Activated T-cell treated with anti-CD3 and anti-CD28 coated beads for 48 hours (primary cell): Measurements from ENCODE around the gene PTPN18.

ENCODE experiments used
- DNase-seq: peaks from one replicate; pipeline ENCODE4 v3.0.0-alpha.2; 2020; ENCODE audit warnings: low read depth

The PTPN18 gene

DNA sequence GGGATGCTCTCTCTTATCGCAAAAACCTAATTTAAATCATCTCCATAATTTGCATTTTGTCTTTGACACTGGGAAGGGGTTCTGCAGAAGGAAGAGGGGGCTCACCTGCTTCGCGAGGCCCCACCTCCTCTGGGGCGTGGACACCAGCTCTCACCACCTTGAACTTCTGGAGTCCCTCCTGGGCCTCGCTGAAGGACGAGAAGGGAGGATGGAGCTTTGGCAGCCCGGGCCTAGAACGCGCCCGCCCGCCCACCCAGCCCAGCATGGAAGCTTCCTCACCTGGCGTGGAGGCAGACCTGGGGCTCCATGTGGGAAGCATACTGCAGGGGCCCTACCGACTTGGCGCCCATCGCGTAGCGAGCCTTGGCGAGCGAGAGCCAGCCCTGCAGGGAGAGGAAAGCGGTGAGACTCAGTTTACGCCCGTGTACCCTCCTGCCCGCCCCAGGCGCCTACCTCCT lies 14.3 kb upstream of the PTPN18 start:
- no peak for DNase-seq

DNA sequence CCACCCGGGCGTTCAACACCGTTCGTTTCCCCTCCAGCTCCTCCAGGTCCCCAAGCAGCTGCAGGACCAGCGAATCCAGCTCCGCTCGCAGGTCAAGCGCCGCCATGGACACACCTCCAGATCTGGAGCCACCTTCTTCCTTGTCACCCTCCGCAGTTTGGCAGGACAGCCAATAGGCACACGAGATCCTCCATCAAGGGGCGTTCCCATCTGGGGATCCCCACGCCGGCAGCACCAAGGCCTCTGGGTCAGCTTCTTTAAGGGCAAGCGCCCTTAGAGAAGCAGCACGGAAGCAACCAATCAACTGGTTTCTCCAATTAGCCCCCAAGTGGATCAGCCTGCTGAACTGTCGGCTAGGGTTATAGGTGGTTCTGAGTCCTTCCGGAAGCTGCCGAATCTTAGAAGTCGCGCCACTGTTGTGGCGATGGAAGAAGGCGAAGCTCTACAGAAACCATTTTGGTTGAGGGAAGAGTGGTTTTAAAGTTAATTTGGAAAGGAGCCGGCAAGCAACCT lies 13.8 kb upstream of the PTPN18 start:
- peak; percentile 78 for DNase-seq

DNA sequence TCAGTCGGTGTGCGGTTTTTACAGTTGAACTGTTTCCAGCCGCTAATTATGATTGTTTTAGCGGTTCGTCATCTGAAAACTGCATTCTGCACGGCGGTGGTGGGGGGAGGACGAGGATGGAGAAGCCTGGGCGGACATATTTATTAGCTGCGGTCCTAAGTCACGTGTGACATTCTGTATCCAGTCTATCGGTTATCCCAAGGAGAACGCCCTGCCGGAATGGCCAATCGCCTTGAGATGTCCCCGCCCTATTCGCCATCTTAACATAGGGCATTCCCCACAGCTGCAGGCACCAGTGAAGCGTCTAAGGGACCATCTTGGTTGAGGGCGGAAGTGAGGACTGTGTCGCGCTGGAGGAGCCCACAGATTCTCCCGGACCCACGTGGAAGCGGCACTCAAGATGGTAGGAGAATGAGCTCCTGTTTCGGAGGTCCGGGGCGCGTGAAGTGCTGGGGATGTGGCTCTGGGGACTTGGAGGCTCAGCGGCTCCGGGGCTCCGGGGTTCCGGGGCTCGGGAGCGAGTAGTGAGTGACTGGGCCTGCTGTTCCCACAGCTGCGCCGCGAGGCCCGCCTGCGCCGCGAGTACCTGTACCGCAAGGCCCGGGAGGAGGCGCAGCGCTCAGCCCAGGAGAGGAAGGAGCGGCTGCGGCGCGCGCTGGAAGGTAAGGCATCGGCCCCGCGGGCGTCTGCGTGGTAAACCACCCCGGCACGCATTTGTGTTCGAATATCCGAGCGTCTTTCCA lies 13.2 kb upstream of the PTPN18 start, which contains the start of gene IMP4:
Gene IMP4, plus strand, starts transcription at position 365 of the 743 bp plus-strand sequence. Its CDS starts 36 bp downstream, at position 401.
- peak; percentile 85 for DNase-seq

DNA sequence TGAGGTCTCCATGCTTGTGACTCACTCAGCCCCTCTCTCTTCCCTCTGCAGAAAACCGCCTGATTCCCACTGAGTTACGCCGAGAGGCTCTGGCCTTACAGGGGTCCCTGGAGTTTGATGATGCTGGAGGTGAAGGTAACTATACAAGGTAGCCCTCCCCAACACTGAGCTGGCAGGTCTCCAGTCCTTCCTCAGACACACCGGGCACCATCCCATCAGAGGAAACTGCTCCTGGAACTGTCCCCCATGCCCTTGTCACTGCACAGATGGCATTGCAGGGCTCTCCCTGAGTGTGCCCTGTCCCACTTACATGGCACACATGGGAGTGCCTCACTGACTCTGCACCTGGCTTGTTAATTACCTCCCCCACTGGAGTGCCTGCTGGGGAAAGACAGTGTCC lies 11.3 kb upstream of the PTPN18 start:
- no peak for DNase-seq

DNA sequence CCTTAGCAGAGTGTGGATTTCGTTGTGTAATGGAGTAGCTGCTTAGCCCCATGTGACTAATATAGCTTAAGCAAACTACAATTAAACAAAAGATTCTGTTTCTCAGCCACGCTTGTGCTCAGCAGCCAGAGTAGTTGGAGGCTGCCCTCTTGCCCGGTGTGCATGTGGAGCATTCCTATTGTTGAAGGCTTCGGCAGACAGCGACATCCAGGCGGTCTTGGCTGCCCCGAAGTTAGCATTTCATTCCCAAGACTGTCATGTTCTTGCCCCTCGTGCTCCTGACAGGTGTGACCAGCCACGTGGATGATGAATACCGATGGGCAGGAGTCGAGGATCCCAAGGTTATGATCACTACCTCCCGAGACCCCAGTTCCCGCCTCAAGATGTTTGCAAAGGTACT lies 10.8 kb upstream of the PTPN18 start:
- no peak for DNase-seq

DNA sequence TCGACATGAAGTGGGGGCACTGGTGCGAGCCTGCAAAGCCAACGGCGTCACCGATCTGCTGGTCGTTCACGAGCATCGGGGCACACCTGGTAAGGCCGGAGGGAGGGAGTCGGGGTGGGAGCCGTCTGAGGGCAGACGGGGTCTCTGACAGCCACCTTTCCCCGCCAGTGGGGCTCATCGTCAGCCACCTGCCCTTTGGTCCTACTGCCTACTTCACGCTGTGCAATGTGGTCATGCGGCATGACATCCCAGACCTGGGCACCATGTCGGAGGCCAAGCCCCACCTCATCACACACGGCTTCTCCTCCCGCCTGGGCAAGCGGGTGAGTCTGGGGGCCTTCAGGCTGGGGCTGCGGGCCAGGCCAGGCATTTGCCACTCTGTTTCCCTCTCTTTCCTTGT lies 10.2 kb upstream of the PTPN18 start:
- no peak for DNase-seq

DNA sequence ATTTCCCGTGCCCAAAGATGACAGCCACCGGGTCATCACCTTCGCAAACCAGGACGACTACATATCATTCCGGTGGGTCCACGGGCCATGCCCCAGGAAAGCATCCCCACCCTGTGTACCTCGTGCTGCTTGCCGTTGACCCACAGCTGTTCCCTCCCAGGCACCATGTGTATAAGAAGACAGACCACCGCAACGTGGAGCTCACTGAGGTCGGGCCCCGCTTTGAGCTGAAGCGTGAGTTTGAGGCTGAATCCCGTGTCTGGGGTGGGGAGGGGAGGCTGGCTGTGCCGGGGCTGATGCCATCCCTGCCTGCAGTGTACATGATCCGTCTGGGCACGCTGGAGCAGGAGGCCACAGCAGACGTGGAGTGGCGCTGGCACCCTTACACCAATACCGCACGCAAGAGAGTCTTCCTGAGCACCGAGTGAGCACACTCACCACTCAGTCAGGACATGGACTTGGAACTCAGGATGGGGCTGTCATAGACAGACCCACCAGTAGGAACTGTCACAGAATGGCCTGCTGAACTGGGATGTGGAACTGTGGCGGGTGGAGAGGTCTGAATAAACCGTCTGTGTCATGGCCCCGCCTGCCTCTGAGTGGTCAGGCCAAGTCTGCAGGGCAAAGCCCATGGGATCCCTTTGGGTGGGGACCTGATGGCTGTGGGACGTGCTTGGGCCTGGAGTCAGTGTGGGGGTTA lies 9.7 kb upstream of the PTPN18 start:
- DNase-seq, result no peak

DNA sequence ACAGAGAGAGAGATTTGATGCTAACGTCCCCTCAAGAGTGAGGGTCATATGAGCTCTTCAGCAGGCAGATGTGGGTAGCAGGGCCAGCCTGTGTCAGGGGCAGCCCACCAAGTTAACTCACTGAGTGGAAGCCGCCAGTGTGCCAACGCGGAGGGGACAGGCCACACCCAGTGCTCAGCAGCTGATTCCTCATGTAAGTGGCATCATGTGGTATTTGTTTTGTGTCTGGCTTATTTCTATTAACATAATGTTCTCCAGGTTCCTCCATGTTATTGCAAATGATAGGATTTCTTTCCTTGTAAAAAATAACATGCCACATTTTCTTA lies 9.2 kb upstream of the PTPN18 start:
- no peak for DNase-seq

DNA sequence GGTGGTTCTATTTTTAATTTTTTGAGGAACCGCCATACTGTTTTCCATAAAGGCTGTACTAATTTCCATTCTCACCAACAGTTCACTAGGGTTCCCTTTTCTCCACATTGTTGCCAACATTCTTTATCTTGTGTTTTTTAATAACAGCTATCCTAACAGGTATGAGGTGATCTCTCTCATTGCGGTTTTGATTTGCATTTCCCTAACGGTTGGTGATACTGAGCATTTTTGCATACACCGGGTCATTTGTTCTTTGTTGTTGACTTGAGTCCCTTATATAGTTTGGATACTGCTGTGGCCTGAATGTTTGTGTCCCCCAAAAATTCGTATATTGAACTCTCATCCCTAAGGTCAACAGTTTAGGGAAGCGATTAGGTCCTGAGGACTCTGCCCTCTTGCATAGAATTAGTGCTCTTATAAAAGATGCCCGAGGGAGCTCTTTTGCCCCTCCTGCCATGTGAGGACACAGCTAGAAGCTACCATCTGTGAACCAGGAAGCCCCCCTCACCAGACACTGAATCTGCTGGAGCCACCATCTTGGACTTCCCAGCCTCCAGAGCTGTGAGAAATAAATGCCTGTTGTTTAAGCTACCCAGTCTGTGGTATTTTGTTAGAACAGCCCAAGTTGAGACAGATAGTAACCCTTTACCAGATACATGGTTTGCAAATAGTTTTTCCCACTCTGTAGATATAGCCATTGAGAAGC lies 8.5 kb upstream of the PTPN18 start:
- no peak for DNase-seq

DNA sequence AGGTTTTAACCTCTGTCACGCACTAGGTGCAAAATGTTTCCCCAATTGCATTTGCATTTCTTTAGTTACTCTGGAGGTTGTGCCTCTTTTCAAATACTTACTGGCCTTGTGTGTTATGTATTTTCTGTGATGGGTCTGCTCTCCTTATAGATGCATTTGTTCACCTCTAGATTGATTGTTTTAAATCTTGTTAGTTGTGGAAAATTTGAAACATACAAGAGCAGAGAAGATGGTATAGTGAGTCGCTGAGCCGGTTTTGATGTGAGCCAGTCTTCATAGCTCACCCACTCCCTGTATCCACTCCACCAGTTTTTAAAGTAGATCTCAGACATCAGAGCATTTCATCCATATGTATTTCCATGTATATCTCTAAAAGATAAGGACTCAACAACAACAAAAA lies 6.7 kb upstream of the PTPN18 start:
- DNase-seq, result no peak

DNA sequence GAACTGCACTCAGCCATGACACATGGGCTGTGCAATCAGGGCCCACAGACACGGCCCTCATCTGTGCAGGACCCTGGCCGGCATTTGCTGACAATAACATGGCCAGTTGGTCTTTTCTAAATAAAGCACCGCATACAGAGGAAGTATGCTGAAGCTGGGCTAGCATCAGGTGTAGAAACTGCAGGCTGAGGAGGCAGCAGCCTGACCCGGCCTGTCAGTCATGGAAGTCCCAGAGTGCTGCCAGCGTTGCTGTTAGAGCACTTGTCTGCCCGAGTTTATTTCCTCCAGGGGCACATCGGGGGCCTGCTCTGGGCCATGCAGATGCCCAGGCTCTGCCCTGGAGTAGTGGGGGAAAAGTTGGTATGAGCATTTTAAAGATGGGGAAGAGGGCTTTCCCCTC lies 4.1 kb upstream of the PTPN18 start:
- no peak for DNase-seq

DNA sequence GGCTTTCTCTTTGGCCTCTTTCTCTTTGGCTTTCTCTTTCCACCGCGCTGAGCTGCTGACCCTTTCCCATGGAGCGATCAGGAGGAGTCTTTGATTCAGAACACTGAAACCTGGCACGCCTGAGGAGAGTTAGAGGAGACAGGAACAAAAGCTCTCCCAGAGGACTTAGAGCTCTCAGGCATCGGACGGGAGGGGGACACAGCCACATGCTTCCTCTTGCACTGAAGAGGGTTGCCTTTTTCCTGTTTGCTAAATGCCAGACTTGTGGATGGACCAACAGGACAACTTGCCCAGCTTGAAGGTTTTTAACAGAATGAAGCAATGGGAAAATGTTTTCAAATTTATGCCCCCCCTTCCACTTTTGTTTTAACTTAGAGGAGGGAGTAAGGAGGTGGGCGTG lies 3.6 kb upstream of the PTPN18 start:
- no peak for DNase-seq

DNA sequence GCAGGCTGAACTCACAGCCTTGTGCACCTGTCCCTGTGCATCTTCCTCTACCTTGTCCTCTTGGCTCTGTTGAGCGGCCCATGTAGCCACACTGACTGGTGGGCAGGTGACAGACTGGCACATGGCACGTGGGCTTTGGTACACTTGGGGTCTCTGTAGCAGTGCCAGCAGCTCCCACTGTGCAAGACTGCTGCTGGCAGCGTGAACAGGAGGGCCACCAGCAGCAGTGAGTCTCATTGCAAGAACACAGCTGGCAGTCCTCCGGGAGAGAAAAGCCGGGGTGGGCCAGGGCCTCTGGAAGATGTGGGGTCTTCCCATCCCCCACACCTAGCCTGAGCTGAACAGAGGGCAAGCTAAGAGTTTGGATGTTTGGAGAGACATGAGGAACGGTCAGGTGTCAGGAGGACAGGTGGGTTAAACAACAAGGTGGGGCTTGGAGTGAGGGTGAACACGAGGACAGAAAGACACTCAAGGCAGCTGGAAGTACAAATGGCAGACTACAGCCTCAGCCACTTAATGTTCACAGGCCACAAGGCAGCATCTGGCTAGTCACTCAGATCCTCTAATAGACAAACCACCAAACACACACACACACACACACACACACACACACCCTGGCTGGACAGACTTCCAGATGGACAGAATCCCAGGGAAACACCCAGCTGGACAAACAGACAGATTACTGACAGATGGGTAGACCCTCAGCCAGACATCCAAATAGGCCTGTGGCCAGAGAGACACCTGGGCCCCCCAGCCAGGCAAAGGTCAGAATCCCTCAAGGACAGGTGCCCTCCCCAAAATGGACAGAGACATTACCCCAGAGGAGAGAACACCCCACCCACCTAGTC lies 2.3 kb upstream of the PTPN18 start:
- DNase-seq, result no peak

DNA sequence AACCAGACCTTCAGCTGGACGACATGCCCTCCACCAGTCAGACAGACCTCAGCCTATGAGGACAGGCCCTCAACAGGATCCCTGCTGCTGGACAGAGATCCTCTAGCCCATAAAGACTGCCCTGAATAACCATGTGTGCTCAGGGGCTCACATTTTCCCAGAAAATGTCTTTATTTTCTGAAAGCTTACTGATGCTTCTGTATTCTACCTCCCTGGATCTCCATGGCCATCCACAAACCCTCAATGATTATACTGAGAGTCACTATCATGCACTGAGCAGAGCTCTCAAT lies 1.8 kb upstream of the PTPN18 start:
- no peak for DNase-seq

DNA sequence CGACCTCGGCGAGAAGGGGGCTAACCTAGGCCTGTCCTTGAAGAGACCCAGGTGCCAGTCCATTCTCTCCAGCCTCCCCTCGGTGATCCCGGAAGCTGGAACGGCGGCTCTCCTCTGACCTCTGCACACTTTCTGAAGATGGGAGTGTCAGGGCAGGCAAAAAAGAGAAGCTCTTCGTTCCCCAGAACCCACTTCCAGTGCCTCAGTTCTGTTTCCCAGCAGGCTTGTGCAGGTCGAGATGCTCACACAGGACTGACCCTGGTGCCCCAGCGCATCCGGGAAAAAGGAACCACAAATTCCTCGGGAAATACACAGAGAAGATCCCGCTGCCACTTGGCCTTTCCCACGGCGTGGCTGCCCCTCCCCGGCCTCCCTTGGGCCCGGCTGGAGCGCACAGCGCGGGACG lies 681 bp upstream of the PTPN18 start:
- DNase-seq, result no peak

DNA sequence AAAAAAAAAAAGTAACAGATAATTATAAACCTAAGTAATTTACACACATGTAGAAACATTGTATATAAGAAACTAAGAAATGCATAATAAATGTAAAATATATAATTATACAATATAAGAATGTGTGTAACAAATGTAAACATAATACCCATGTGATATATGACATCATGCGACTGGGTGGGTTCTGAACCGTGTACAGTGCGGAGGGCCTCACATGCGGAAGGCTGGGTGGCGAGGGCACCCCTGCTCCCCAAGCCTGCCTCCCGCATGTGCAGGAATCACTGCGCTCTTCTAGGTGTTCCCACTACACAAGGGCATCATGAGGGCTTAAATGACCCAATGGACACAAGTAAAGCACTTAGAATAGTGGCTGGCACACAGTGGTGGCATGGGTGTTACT lies 2.0 kb downstream of the PTPN18 start:
- no peak for DNase-seq

DNA sequence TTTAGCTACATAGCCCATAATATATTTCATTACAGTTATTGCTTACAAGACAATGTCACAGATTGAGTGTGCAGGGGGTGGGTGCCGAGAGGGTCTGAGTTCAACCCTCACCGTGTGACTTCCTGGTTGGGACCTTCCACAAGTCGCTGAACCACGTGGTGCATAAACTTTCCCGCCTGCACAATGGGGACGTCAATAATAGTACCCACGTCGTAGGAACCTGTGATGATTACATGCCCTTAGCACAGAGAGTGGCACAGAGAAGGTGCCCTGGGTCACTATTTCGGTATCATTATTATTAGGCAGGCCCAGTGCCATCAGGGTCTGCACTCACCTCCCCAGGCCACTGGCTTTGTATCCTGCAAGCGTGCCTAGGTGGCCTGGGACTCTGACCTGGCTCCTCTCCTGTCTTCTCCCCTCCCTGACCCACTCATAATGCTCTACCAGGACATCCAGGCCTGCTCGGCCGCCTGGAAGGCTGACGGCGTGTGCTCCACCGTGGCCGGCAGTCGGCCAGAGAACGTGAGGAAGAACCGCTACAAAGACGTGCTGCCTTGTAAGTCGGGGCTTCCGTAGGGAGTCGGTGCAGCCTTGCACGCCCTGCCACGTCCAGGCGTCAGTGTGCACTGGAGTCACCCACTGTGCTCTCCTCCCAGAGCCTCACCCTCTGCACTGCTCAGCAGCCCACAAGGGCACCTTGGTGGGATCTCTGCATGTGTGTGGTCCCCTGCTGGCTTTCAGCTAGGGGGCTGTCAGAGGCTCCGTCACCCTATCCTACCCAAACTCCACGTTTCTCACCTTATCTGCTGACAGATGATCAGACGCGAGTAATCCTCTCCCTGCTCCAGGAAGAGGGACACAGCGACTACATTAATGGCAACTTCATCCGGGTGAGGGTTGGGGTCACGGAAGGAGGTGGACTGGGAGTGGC lies 2.8 kb downstream of the PTPN18 start:
- DNase-seq, result no peak

DNA sequence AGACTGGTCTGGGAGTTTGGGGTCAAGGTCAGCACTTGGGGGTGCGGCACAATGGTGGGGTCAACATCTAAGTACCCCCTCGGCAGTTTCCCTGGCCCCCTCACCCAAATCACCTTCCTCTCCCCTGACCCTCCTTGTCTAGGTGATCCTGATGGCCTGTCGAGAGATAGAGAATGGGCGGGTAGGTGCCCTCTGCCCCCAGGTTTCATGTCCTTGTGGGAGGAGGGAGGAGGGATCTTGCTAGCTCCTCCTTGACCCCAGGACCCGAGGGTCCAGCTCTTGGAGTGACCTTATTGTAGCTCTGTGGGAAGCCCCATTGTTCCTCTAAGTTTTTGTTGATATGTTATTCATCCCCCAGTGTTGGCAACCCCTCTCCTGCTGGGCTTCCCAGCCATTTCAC lies 3.6 kb downstream of the PTPN18 start:
- no peak for DNase-seq

DNA sequence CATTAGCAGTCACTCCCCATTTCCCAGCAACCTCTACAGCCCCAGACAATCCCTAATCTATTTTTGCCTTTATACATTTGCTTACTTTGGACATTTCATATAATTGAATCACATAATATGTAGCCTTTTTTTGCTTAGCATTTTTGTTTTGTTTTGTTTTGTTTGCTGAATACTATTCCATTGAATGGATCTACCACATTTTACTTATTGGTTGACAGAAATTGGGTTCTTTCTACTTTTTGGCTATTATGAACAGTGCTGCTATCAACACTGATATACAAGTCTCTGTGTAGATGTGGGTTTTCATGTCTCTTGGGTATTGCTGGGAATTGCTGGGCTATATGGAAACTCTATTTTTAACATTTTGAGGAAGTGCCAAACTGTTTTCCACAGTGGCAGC lies 7.6 kb downstream of the PTPN18 start:
- DNase-seq, result no peak

DNA sequence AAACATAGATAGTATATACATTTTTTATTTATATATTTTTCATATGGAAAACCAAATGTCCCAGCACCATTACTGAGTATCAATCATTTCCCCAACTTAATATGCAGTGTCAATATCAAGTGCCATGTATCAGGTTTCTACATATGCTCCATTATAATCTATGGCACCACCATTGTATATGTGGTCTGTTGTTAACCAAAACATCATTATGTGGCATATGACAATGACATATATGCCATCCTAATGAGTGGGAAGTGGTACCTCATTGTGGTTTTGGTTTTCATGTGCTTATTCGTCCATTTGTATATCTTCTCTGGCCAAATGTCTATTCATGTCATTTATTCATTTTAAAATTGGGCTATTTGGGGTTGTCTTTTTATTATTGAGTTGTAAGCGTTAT lies 9.2 kb downstream of the PTPN18 start:
- no peak for DNase-seq

DNA sequence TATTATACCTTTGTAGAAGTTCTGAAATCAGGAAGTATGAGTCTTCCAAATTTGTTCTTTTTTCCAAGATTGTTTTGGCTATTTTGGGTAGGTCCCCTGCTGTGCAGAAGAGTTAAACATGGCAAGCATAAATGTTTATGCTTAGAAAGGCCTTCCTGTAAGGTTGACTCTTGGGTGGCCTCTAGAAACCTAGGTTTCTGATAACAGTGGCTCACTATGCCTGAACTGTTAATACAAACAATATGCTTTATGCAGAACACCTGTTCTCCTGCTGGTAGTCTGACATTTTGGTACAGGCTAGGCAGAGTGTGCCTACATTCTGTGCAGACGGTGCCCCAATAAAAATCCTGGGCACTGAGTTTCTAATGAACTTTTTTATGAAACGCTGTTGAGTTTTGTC lies 10.1 kb downstream of the PTPN18 start:
- DNase-seq, result no peak
